GM04503 (cell line): Measurements from ENCODE around the gene CACNB3.

Experiments used
- DNase-seq: peaks from one replicate; pipeline ENCODE4 v3.0.0-alpha.2; 2012; ENCODE audit warnings: low read depth

Gene CACNB3

DNA sequence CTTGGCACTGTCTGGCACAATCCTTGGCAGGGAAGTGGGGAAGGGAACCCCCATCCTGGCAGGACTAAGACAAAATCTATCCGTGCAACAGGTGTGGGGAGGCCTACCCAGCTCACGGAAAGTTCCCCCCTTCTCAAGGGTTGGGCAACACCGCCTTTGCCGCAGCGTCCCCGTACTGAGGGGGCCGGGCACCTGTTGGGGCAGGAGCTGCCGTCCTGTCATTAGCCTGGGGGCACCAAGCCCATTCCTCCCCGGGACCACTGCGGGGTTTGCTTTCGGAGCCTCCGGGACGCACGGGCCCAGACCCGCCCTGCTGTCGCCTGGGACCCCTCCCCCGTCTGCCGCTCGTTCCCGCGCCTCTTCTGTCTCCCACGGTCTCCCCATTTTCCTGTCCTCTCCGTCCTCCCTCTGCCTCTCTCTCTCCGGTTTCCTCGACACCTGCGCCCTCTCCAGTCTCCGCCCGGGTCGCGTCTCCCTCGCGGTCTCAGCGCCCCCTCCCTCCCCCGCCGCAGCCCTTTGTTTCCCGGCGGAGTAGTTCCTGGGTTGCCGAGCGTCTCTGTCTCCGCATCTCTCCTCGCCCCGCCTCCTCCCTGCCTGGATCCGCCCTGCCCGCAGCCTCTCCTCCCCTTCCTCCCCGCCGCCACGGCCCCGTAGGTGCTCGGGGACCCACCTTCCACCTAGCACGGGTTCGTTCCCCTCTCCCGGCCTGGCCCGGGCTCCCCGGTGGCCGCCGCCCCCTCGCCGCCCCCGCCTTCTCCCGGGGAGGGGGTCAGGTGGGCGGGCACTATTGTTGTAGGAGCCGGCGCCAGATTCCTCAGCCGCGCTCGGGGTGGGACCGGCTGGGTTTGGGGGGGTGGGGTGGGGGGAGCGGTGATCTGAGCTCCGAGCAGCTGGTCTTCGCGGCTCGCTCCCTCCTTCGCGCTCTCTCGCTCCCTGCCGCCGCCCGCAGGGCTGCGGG is at the start of gene CACNB3:
TSS of gene CACNB3 (plus strand) at position 624 of the 958 bp plus-strand sequence. CDS start 434 bp downstream, outside the sequence.
- no peak for DNase-seq

DNA sequence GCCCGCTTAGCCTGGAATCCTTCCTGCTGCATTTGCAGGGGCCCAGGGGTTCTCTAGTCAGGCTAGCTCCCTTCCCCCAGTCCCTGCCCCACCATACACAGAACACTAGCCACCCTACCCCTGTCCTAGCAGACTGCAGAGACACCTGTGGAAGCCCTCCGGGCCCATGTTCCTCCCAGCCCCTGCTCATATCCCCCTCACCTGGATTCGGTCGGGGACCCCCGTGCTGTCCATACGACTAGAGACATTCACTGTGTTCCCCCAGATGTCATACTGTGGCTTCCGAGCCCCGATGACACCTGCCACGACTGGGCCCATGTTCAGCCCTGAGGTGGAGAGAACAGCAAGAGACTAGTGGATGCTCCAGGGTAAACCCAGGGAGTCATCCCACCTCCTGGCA is 49.6 kb upstream of the CACNB3 start:
- DNase-seq, result no peak

- DNase-seq, result no peak
Observed at GRCh38 chr12:48770756-48771155, 47.5 kb upstream of the CACNB3 start.

DNA sequence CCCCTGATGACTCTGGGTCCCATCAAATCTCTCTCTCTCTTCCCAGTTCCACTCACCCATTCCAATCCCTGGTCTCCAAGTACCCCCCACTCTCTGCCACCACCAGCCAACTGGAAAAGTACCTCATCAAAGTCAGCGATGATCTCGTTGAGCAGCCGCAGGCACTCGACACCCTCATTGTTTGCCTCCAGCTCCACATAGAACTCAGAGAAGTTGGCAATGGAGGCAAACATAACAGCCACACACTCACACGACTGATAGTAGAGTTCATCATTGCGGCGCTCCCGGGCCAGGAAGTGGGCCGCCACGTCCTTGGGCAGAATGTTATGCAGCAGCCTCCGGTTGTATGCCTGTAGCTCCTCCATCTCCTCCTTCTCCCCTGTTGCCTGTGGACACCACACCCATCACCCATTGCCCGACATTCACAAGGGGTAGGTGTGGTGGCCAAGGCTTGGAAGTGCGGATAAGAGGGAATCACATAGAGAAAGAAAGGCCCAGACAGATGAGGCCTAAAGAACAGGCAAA is 46.6 kb upstream of the CACNB3 start:
- DNase-seq, result no peak

DNA sequence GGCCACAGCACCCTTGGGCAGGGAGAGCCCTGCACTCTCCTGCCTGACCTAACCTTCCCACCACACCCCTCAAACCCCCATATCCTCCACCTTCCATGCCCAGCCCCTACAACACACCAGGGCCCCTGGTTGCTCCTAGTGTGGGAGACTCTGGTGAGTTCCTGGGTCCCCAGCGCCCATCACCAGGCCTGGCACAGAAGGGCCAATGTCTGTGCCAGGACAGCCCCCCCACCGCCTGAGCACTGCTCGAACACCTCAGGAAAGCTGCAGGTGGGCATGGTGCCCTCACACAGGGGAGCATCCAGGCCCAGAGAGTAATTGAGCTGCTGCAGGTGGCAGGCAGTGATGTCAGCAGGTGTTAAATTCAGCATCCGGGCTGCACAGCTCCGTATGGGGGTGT is 44.6 kb upstream of the CACNB3 start:
- no peak for DNase-seq

GRCh38 chr12:48774516-48774915 is 43.8 kb upstream of the CACNB3 start:
- DNase-seq, result no peak

GRCh38 chr12:48775299-48775698 is 43.0 kb upstream of the CACNB3 start:
- no peak for DNase-seq

DNA sequence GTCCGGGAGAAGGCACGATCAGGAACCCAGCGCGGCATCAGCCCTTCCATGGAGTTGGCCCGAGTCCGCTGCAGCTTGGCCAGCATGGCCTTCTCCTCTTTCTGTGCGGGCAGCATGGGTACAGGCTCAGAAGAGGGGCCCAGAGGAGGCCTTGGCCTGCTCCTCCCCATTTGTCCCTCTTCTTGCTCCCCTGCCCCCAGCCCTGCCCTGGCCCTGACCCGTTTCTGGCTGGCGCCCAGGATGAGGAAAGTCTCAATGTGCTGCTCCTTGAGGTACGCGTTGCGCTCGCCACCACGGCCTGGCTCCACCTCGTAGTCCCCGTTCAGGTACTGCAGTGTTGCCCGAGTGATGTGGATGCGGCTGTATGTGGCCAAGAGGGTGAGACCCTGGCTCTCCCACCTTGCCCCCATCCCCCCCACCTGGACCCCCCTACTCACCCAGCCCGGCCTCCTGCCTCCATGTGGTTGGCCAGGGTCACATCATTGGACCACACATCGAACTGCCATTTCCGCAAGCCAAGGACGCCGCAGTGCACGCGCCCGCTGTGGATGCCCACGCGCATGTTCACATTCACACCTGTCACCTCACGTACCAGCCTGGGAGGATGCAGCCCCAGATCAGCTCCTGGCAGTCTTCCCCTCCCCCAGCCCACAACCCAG is 42.2 kb upstream of the CACNB3 start:
- no peak for DNase-seq

- no peak for DNase-seq
Observed at GRCh38 chr12:48776956-48777355, 41.3 kb upstream of the CACNB3 start.

DNA sequence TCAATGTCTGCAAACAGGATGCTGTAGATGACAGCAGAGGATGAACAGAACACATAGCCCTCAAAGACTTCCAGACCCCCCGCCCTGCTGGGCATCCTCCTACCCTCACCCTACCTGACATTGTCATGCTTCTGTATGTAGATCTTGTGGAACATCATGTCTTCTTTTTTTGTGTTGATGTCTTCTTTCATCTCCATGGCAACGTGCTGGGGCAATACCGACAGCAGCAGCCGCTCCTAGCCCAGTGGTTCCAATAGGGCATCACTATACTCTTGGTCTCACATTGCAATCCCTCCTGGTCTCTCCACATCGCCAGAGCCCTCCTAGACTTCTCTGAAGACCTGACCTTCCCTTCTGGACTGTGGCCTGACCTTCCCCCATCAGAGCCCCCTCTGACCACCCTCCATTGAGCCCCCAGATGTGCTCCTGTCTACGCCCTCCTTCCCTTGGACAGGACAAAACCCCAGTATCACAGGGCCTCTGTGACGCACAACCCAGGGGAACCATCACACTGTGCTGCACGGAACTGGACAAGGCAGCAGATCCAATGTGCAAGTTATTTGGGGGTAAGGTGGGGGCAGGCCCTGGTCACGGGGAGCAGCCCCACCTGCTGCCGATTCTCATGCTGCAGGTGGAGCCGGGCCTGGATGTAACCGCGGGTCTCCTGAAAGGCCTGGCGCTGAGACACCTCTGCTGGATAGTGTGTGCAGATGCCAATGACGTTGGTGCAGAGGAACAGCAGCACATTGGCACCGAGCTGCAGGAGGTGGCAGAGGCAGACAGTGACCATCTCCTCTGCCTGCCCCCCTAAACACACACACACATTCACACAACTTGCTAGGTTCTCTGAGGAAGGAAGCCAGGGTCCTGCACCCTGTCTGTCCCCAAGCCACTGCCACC is 40.5 kb upstream of the CACNB3 start:
- no peak for DNase-seq

DNA sequence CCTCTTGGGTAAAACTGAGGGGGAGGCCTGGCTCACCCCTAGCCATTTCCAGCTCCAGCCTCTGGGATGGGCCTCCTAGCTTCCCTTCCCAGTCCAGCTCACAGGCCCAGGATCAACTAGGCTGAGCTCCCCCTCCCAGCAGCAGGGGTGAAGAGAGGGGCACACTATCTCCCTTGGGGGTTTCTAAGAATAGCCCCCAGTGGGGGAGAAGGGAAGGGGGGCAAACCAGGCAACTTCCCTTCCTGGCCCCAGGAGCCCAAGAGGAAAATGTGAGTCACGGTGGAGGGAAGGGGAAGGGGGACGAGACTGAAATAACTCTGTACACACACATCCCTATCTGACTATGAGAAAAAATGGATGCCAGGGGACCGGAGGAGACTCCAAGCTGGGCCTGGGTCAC is 38.4 kb upstream of the CACNB3 start:
- no peak for DNase-seq

GRCh38 chr12:48780381-48781025 is 37.8 kb upstream of the CACNB3 start:
- no peak for DNase-seq

GRCh38 chr12:48781750-48782456 is 36.4 kb upstream of the CACNB3 start:
- DNase-seq, result no peak

DNA sequence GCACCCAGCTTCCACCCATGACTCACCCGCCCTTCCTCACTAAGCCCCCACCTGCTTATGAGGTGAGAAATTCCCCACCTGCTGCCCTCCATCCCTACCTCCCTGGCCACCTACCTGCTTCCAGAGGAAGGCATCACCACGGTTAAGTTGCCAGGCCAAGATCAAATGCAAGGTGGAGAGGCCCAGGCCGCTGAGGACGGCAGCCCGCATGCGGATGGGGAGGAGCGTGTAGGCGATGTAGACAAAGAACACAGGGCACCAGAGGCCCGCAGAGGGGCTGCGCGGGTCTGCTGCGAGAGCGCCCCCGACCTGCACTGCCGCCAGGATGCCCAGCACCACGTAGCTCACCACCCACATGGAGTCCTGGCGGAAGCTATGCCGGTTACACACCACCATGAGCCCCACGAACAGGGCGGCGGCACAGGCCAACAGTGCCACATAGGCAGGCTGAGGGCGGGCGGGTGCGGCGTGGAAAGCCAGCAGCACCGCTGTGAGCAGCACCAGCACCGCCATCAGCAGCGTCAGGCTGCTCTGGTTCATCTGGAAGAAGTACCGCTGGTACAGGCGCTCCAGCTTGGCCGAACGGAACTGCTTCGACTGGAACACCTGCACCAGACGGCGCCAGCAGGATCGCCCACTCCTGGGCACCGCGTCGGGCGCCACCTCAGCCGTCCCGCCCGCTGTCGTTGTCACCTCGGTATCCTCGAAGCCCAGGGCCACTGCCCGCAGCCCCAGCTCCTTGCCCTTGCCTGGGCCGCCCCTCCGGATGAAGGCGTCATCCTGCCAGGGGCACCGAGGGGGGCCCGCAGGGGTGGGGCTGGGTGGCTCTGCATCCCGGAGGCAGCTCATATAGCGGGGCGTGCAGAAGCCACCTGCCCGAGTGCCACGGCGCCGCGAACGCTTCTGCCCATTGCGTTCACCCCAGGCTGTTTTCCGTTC is 35.6 kb upstream of the CACNB3 start:
- no peak for DNase-seq

DNA sequence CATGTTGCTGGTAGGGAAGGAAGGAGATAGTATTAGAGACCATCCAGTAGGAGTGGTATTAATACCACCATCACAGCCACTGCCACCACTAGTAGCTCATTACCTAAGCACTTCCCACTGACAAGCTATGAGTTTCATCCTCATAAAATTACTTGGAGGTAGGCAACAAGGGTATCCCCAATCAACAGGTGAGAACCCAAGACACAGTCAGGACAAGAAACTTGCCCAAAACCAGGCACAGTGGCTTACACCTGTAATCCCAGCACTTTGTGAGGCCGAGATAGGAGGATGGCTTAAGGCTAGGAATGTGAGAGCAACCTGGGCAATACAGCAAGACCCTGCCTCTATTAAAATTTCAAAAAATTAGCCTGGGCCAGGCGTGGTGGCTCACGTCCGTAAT is 34.9 kb upstream of the CACNB3 start:
- no peak for DNase-seq

DNA sequence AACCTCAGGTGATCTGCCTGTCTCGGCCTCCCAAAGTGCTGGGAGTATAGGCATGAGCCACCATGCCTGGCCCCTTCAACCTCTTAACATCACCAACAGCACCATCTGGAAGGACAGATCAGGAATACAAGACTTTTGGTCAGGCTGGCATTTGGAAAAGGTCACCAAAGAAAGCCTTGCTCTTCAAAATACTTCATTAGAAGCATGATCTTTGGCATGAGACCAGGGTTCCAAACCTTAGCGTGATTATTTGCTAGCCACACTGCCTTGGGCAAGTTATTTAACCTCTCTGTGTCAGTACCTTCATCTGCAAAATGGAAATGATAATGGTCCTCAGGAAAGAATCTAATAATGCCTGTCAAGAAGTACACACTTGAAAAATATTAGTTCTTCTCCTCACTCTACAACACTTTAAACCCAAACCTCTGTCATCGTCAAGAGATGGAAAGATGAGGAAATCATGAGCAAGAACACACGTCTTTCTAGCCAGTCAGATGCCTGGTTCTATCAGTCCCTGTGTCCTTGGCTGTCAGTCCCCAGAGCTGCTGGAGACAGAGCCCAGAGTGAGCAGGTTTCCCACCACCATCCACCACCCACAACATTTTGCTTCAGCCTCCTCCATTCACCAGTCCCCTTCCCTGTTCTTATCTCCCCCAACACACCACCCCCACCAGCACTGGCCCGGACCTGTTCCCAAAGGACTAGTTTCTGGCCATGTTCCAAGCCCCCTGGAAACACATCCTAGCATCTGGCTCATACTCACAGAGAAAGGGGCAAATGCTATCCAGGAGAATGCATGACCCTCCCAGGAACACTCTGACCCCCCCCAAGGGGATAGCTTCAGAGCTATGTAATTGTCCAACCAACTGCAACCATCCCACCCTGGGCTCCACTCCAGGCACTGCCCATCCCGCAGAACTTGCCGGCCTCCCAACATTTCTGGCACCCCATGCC is 31.4 kb upstream of the CACNB3 start:
- DNase-seq, result no peak

DNA sequence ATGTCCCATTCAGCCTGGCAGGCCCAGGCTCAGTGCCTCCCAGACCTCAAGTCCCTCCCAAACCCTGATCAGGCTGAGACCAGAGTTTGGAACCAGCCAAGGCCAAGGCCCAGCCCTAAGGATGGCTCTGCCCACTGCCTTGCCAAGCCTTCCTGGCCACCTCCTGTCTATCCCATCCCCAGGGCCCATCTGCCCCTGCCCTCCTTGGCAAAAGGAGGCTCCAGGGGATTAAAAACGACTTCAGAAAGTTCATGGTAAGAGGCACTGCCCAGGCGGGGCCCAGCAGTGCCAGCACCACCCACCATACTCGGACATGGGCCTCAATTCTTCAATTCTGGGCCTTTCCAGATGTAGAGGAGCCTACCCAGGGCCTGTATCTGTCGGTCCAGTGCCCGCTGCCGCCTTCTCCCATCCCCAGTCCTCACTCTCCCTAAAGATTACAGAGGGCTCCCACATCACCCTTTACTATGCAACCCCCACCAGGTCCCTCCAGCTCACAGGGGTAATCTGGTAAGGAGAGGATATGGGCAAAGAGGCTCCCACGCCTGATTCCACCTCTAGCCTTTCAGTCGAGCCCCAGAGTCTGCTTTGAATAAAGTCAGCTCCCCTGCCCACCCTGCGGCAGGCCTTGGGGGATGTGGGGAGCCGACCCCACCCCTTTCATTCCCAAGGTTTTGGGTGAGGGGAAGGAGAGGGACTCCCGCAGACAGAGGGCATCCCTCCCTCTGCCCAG is 30.3 kb upstream of the CACNB3 start:
- DNase-seq, result no peak

- DNase-seq, result no peak
Observed at GRCh38 chr12:48788524-48788853, 29.8 kb upstream of the CACNB3 start.
